GM18526 (cell line): ENCODE data around the gene GPR33.

Experiments
- POLR2A ChIP-seq: IDR thresholded peaks from 3 replicates; pipeline ENCODE4 v1.6.1; 2011; ENCODE audit not compliant: insufficient read length; ENCODE audit errors: extremely low read depth

The GPR33 gene

DNA sequence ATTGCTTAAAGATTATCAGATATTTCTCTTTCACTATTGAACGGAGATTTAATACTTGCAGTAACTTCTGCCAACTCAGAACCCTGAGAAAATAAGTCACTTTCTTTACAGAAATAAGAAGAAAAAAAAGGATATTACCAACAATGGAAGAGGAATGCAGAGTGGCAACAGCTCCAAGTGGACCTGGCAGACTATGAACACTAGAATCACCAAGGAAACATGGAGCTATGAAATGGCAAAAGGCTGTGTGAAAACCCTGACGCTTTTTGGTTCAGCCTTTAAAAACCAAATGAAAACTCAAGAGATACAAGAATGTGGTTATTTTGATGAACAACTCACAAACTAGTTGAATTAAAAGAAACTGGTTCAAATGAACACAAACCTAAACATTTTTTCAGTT, 48.3 kb downstream of the GPR33 start:
- TF ChIP-seq POLR2A: no peak

DNA sequence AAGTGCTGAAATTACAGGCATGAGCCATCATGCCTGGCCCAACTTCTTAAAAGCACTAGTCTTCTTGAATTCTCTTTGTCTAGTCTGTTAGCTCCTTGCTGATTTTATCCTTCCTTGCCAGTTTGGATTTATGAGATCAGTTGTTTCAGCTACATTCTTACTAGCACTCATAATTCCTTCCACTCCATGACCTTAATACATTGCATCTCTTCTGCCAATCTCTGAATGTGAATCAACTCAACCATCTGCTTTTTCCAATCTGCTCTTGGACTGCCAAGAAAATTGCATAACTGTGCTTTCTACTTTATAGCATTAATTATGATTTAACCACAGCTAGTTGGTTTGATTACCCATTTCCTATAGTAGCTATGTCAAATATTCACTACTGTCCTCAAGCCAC, 52.6 kb downstream of the GPR33 start:
- no peak for TF ChIP-seq POLR2A
